PC-3 (cell line): ENCODE measurements around the gene HOXA10. TPM values are rescaled to one million over a fixed set of nuclear protein-coding genes. Genes with fewer than 3 reads are reported as not detected.

Source experiments
- ATAC-seq: fragments of 200-7000 bp; cut with Tn5 transposase; 2 replicates; pipeline ENCODE4 v1.9.1; 2020; ENCODE audit warnings: mild to moderate bottlenecking, moderate library complexity
- BruUV-seq: library from RNA; stranded (reverse); fragments of 400-500 nt; replicated peaks from 2 replicates; lab custom pipeline; 2021; lab: Mats Ljungman, UMichigan
- CTCF ChIA-PET: fragments of 300-600 bp; sonication (Branson Sonifier 250); formaldehyde crosslinking; loops from one replicate; lab custom pipeline; 2022; ENCODE audit warnings: antibody characterized with exemption; lab: Charles Lee
- POLR2A ChIA-PET: fragments of 300-600 bp; sonication (Branson Sonifier 250); formaldehyde crosslinking; loops from one replicate; lab custom pipeline; 2022; ENCODE audit warnings: antibody characterized with exemption; ENCODE audit not compliant: unreplicated experiment; lab: Charles Lee
- DNase-seq: peaks from one replicate; pipeline ENCODE4 v3.0.0-alpha.2; 2015
- H2AFZ ChIP-seq: fragments of 300-600 bp; sonication (generic); 2 replicates; pipeline ENCODE4 v1.6.0; 2016; ENCODE audit warnings: antibody characterized with exemption, low read length
- H3F3A ChIP-seq: fragments of 300-600 bp; sonication (generic); one replicate; pipeline ENCODE4 v1.6.0; 2017; ENCODE audit warnings: antibody characterized with exemption, low read length, control low read depth, mild to moderate bottlenecking; ENCODE audit not compliant: unreplicated experiment
- H3K27ac ChIP-seq: fragments of 300-600 bp; sonication (generic); 2 replicates; pipeline ENCODE4 v1.5.1; 2016; ENCODE audit warnings: mild to moderate bottlenecking, low read length
- H3K27me3 ChIP-seq: fragments of 300-600 bp; sonication (generic); 2 replicates; pipeline ENCODE4 v1.6.1; 2016; ENCODE audit warnings: low read length, mixed read lengths
- H3K36me3 ChIP-seq: fragments of 300-600 bp; sonication (generic); 2 replicates; pipeline ENCODE4 v1.6.1; 2016; ENCODE audit warnings: low read depth, mixed run types, low read length, mixed read lengths
- H3K4me1 ChIP-seq: fragments of 300-600 bp; sonication (generic); 2 replicates; pipeline ENCODE4 v1.5.1; 2016; ENCODE audit warnings: low read length; ENCODE audit not compliant: insufficient read depth
- H3K4me2 ChIP-seq: fragments of 300-600 bp; sonication (generic); 2 replicates; pipeline ENCODE4 v1.6.0; 2016; ENCODE audit warnings: low read length
- H3K4me3 ChIP-seq: fragments of 300-600 bp; sonication (generic); 2 replicates; pipeline ENCODE4 v1.5.1; 2016; ENCODE audit warnings: mild to moderate bottlenecking, low read length, mixed read lengths
- H3K79me2 ChIP-seq: fragments of 300-600 bp; sonication (generic); 2 replicates; pipeline ENCODE4 v1.6.1; 2017; ENCODE audit warnings: low read length, mixed read lengths
- H3K9ac ChIP-seq: fragments of 300-600 bp; sonication (generic); 2 replicates; pipeline ENCODE4 v1.6.0; 2016; ENCODE audit warnings: mild to moderate bottlenecking, low read length
- H3K9me2 ChIP-seq: fragments of 300-600 bp; sonication (generic); replicated peaks from 2 replicates; pipeline ENCODE4 v1.6.1; 2016; ENCODE audit warnings: mixed run types, low read length, mixed read lengths
- H3K9me3 ChIP-seq: fragments of 300-600 bp; sonication (generic); 2 replicates; pipeline ENCODE4 v1.6.1; 2016; ENCODE audit warnings: low read length, mixed read lengths
- H4K20me1 ChIP-seq: fragments of 300-600 bp; sonication (generic); 2 replicates; pipeline ENCODE4 v1.6.1; 2016; ENCODE audit warnings: low read length, mixed read lengths
- EZH2 ChIP-seq: fragments of 300-600 bp; sonication (generic); IDR thresholded peaks from one replicate; pipeline ENCODE4 v1.6.1; 2017; ENCODE audit warnings: antibody characterized with exemption, mild to moderate bottlenecking, low read length; ENCODE audit not compliant: unreplicated experiment
- EZH2phosphoT487 ChIP-seq: fragments of 300-600 bp; sonication (generic); IDR thresholded peaks from 2 replicates; pipeline ENCODE4 v1.6.1; 2018; ENCODE audit warnings: mild to moderate bottlenecking, antibody characterized with exemption, low read length, borderline replicate concordance
- intact Hi-C: fragments of 100-400 bp; cut with micrococcal nuclease; formaldehyde crosslinking; loops from 2 replicates; pipeline ENCODE4 v1.9.0; 2023
- total RNA-seq: library from RNA; depleted of rRNA; stranded (reverse); fragments of >200 nt; gene quantifications from 2 replicates; pipeline ENCODE4 v1.2.3, GENCODE V29; 2014
- TF ChIP-seq, protein P1 (sequence below): fragments of 300-600 bp; sonication (generic); conservative IDR thresholded peaks from 2 replicates; pipeline ENCODE4 v1.5.1; 2017; ENCODE audit warnings: antibody characterized with exemption, low read depth, mild to moderate bottlenecking, low read length

HOXA10 gene
- total RNA-seq, 1 experiment from 2014 or later = 46.1 TPM

- intact Hi-C loops = no loop called here
- ATAC-seq = peak; percentile 82
- Histone ChIP-seq H3K79me2 (peaks cover 40% of the 10 kb centered on the region), H2AFZ (peak within 1 kb of the TSS; percentile 81), H3K9ac (peak within 1 kb of the TSS; percentile 80), H3K27ac (peak within 1 kb of the TSS; percentile 56), H4K20me1 (no peaks in the 10 kb centered on the region), H3K9me2 (no peaks in the 10 kb centered on the region), H3K9me3 (no peaks in the 10 kb centered on the region), H3K27me3 (no peaks in the 10 kb centered on the region), H3K4me1 (peaks cover 43% of the 10 kb centered on the region), H3K36me3 (no peaks in the 10 kb centered on the region), H3K4me2 (peak within 1 kb of the TSS; percentile 88), H3F3A (no peaks in the 10 kb centered on the region), H3K4me3 (peak within 1 kb of the TSS; percentile 77)
- TF ChIP-seq, protein P1, sequence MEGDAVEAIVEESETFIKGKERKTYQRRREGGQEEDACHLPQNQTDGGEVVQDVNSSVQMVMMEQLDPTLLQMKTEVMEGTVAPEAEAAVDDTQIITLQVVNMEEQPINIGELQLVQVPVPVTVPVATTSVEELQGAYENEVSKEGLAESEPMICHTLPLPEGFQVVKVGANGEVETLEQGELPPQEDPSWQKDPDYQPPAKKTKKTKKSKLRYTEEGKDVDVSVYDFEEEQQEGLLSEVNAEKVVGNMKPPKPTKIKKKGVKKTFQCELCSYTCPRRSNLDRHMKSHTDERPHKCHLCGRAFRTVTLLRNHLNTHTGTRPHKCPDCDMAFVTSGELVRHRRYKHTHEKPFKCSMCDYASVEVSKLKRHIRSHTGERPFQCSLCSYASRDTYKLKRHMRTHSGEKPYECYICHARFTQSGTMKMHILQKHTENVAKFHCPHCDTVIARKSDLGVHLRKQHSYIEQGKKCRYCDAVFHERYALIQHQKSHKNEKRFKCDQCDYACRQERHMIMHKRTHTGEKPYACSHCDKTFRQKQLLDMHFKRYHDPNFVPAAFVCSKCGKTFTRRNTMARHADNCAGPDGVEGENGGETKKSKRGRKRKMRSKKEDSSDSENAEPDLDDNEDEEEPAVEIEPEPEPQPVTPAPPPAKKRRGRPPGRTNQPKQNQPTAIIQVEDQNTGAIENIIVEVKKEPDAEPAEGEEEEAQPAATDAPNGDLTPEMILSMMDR = no peak
- TF ChIP-seq EZH2 (no peak), EZH2phosphoT487 (peak; percentile 43; the same call in 1 of the 2 replicates)
- POLR2A ChIA-PET = interaction anchor here (0.5 to 0.6 kb wide), 3 partner anchors 8 to 715 kb away, joined by 3 to 4 read pairs (median 3); no protein-coding TSS in a partner anchor
- CTCF ChIA-PET = interaction anchor here (0.6 to 1.0 kb wide), 3 partner anchors 18 to 444 kb away, joined by 3 to 7 read pairs (median 5); no protein-coding TSS in a partner anchor
- DNase-seq = peak; percentile 84
- BruUV-seq = TSS peak; percentile 82
These were observed 43.4 kb downstream of the HOXA10 start, which contains the start of gene HOXA4 for GRCh38 chr7:27130540-27131389. Gene HOXA4 (minus strand): TSS chr7:27130757. CDS start chr7:27130733, 24 bp downstream.

DNA sequence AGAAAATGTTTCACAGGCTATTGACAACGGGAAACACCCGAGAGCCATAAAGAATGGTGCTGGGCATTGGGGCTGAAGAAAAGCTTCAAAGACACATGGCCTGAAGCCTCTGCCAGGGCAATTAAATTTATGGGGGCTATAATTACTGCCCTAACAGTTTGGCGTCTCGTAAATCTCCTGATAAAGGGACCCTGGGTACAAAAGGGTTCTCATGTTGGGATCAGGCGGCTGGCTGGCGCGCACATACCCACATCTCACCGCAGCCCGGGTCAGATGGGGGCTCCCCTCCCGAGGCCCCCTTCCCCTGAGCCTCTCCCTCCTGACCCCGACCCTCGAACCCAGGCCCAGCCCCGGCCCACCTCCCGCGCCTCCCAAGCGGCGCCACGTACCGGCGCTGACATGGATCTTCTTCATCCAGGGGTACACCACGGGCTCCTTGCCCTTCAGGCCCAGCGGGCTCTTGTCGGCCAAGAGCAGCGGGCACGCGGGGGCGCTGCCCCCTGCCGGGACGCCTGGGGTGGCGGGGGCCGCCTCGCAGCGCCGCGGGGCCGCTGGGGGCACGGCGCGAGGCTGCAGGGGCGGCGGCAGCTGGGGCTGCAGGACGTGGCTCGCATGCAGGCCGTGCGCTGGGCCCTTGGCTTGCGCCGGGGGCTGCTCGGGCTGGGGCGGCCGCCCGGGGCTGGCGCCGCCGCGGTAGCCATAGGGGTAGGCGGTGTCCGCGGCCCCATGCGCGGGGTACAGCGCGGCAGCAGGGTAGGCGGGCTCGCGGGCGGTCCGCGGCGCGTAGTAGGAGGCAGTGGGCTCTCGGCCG, 44.2 kb downstream of the HOXA10 start:
- DNase-seq = peak; percentile 52
- Histone ChIP-seq H3K9me3 (no peaks in the 10 kb centered on the region), H3K79me2 (peaks cover 40% of the 10 kb centered on the region), H3K27ac (peak overlapping the region; percentile 49), H2AFZ (peak overlapping the region; percentile 78), H3K4me3 (peak overlapping the region; percentile 77), H3K9ac (peak overlapping the region; percentile 80), H3K27me3 (no peaks in the 10 kb centered on the region), H3K4me1 (peaks cover 34% of the 10 kb centered on the region), H3K36me3 (no peaks in the 10 kb centered on the region), H3K4me2 (peak overlapping the region; percentile 88), H3F3A (no peaks in the 10 kb centered on the region), H4K20me1 (no peaks in the 10 kb centered on the region), H3K9me2 (no peaks in the 10 kb centered on the region)
- ChIA-PET CTCF (no interaction called here), POLR2A (interaction anchor here (0.6 kb wide), 1 partner anchor 715 kb away, joined by 4 read pairs; no protein-coding TSS in a partner anchor)
- TF ChIP-seq EZH2 = no peak
- TF ChIP-seq, protein P1 = peak; percentile 44; the same call in 1 of the 2 replicates
- peak; percentile 44 for ATAC-seq
- BruUV-seq = no TSS peak
- intact Hi-C loops = no loop called here
